Esophagus squamous epithelium (tissue), 4 donors: ENCODE data around the gene DNALI1.

Source experiments
- CTCF ChIP-seq, 6 experiments: fragments of 450-650 bp in 4 of 6; fragments of 200-600 bp in 2 of 6; sonication (generic) in 2 of 6; IDR thresholded peaks; one replicate each; pipeline ENCODE4 v1.5.1; 2016 to 2019; ENCODE audit warnings: antibody characterized with exemption in 6 of 6, mild to moderate bottlenecking in 4 of 6, moderate library complexity in 4 of 6
- POLR2A ChIP-seq, 4 donors: fragments of 450-650 bp; IDR thresholded peaks; one replicate each; pipeline ENCODE4 v1.6.1; 2017; ENCODE audit warnings: antibody characterized with exemption in 4 of 4, mild to moderate bottlenecking in 4 of 4, moderate library complexity in 3 of 4

GRCh38 chr1:37602750-37603694 is 46.3 kb downstream of the DNALI1 start:
- TF ChIP-seq CTCF (IDR thresholded peaks at IDR 0.05) (peak in 5 of 6 experiments; percentile 39 to 62 (median 48)), POLR2A (IDR thresholded peaks at IDR 0.05) (no peak)
